Cardiac fibroblast (primary cell): ENCODE data around the gene SLC16A4.

Experiments
- DNase-seq, 2 donors: peaks; one replicate each; pipeline versions ENCODE4 v3.0.0 to v3.0.0-alpha.2; 2010; ENCODE audit warnings: low read depth in 2 of 2
- H3K4me3 ChIP-seq, 2 donors: replicated peaks in 1 of 2; 1 replicate in 1 of 2; 2 replicates in 1 of 2; pipeline ENCODE4 v1.5.1; 2011; ENCODE audit warnings: low read depth in 2 of 2, low read length in 2 of 2, mild to moderate bottlenecking in 2 of 2, moderate library complexity in 1 of 2
- TF ChIP-seq, protein P1 (sequence below): IDR thresholded peaks from one replicate; pipeline ENCODE4 v1.5.1; 2011; ENCODE audit warnings: low read depth, mild to moderate bottlenecking, low read length, inconsistent platforms

The SLC16A4 gene

DNA sequence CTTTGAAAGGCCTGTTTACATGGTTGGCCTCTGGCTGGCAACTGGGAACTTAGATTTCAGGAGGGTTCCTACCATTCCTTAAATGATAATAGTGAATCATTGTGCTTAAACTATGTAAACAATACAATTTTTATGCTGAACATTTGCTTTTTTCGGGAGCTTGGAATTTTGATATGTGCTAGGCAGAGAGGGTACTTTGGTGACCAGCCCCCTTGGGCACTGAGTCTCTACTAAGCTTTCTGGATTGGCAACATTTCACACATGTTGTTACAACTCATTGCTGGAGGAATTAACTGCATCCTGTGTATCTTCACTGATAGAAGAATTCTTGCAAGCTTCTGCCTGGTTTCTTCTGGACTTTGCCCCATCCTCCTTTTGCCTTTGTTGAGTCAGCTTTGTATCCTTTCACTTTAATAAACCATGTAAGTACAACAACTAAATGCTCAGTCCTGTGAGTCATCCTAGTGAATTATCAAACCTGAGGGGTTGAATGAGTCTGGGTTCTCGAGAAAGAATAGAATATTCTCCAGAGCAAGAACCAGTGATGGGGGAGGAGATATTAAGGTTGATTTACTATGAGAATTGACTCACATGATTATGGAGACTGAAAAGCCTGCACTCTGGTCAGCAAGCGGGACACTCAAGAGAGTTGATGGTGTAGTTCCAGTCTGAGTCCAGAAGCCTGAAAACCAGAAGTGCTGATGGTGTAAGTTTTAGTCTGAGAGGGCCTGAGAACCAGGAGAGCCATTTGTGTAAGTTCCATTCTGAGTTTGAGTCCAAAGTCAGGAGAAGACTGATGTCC lies 3.1 kb upstream of the SLC16A4 start:
- TF ChIP-seq, protein P1, sequence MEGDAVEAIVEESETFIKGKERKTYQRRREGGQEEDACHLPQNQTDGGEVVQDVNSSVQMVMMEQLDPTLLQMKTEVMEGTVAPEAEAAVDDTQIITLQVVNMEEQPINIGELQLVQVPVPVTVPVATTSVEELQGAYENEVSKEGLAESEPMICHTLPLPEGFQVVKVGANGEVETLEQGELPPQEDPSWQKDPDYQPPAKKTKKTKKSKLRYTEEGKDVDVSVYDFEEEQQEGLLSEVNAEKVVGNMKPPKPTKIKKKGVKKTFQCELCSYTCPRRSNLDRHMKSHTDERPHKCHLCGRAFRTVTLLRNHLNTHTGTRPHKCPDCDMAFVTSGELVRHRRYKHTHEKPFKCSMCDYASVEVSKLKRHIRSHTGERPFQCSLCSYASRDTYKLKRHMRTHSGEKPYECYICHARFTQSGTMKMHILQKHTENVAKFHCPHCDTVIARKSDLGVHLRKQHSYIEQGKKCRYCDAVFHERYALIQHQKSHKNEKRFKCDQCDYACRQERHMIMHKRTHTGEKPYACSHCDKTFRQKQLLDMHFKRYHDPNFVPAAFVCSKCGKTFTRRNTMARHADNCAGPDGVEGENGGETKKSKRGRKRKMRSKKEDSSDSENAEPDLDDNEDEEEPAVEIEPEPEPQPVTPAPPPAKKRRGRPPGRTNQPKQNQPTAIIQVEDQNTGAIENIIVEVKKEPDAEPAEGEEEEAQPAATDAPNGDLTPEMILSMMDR, result no peak
- peak; percentile 65 to 82 for DNase-seq
- H3K4me3 ChIP-seq, result no peak overlapping the region

DNA sequence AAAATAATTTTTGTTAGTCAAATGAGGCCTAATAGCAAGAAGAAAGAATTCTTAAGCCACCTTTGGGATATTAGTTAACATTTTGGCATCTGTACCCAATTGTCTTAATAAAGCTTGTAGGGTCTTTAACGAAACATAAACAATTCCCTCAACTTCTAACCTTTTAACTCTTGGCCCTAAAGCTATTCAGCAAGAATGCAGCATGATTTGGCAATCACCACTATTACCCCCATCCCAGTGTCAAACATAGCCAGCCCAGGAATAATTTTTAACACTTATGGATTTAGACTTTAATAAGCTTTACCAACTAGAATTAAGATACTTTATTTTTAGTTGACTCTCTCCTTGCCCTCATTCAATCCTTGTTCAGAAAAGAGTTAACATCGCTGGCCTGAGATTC lies 2.5 kb upstream of the SLC16A4 start:
- no peak overlapping the region for H3K4me3 ChIP-seq
- TF ChIP-seq, protein P1, result no peak
- DNase-seq, result peak in 1 of 2 donors; percentile 28

DNA sequence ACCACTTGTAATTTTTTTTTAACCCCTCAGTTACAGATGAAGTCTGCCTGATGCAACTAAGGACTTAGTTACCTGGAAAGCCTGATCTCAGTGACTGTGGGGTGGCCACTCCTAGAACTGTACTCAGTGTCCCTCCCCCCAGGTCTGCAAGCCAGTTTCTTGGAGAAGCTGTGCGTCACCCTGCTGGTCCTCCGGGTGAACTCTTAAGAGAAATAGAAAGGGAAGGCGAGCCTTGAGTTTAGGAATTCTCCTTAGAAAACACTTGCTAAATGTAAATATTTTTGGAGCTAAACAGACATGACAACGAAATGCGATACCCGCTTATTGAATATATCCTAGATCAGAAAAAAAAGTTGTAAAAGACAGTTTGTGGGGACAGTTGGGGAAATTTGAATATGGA lies 730 bp downstream of the SLC16A4 start:
- peak; percentile 70 to 74 for DNase-seq
- H3K4me3 ChIP-seq, result peak overlapping the region in 1 of 2 donors; percentile 33
- TF ChIP-seq, protein P1, result no peak

DNA sequence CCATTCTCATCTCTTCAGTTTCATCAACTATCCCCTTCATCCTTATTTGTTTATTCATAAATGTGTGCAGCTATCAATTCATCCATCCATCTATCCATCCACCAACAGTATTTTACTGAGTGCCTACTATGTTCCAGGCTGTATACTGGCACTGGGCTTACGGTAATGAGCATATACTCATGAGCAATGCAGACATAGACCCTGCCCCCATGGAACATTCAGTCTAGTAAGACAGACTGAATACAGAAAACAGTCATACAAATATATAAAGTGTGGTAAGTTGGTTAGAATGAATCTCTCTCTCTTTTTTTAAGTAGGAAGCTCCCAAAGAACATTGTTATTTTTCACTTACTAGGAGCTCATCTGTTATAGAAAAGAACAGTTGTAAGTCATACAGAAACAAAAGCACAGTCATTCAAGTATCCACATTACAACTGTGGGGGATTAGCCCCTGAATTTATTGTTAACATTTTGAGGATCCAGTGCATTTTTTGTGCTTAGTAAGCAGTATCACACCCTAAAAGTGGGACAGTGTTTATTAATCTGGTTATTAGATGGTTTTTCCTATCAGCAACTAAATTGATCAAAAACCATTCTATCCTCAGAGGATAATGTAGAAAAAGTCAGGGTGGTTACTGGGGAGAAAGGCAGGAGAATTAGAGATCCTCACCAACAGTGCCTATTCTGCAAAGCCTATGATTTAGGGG lies 3.6 kb downstream of the SLC16A4 start:
- TF ChIP-seq, protein P1, result no peak
- H3K4me3 ChIP-seq, result no peak overlapping the region
- no peak for DNase-seq

DNA sequence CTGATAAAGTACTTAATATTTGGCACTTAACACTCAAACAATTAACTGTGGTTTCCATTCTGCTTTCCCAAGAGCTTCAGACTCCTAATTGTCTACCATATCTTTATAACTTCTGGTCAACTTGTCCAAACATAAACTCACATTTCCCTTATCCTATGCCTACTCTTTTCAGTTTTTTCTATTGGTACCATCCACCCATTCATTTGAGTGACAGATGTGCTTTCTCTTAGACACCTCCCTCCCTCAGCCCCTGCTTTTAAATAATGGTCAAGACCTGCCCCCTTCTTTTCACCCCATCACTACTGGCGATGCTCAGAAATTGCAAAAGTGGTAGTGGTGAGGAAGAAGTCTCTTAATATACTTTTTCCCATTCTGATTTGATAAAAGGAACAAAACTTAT lies 5.5 kb downstream of the SLC16A4 start:
- no peak overlapping the region for H3K4me3 ChIP-seq
- TF ChIP-seq, protein P1, result no peak
- DNase-seq, result no peak

DNA sequence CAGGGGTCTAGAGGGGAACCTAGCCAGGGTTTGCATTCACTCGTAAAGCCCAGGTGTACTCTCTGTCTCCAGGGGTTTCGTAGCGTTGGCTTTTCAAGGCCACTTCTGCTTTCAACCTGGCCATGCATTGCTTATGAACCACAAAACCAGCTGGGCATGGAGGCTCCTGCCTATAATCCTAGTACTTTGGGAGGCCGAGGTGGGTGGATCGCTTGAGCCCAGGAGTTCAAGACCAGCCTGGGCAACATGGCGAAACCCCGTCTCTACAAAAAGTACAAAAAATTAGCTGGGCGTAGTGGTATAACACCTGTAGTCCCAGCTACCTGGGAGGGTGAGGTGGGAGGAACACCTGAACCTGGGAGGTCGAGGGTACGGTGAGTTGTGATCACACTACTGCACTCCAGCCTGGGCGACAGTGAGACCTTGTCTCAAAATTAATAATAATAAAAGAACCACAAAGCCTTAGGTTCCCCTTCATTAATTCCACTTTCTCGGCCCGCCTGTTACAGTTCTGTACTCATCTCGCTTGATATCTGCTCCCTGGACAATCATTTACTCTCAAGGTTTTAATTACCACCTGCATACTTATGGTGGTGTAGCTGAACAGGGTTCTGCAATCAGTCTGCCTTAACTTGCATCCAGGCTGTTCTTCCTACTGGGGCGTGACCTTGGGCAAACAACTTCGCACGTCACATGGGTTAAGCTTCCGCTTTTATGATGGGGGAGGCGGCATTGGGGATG lies 6.1 kb downstream of the SLC16A4 start:
- TF ChIP-seq, protein P1, result no peak
- DNase-seq, result no peak
- no peak overlapping the region for H3K4me3 ChIP-seq
